ENCODE measurements around the gene EN1. TPM values are rescaled to one million over a fixed set of nuclear protein-coding genes. Genes with fewer than 3 reads are reported as not detected.

EN1 gene
- total and polyA plus RNA-seq, 2 donors (not counting 1 experiment from before 2014, with no cell fraction given): not detected

- Histone ChIP-seq H3K4me1 (ENCODE audit: control insufficient read depth, extremely low read depth, insufficient read depth, low read length) (no peaks in the 10 kb centered on the region), H3K27ac (ENCODE audit: insufficient read depth, low read length) (no peak overlapping the region), H4K20me1 (ENCODE audit: control insufficient read depth, extremely low read depth, insufficient read depth, low read length) (no peaks in the 10 kb centered on the region), H3K9me3 (ENCODE audit: control insufficient read depth, insufficient read depth, low read depth, low read length) (no peaks in the 10 kb centered on the region), H3K27me3 (ENCODE audit: control insufficient read depth, insufficient read depth, low read length) (peaks cover 29% of the 10 kb centered on the region), H3K36me3 (ENCODE audit: control insufficient read depth, insufficient read depth, low read length) (no peaks in the 10 kb centered on the region), H3K4me3 (replicated peaks in 1 of 4; ENCODE audit: control extremely low read depth in 1 of 4, insufficient read depth in 1 of 4, low read depth in 3 of 4, low read length in 4 of 4) (no peak overlapping the region), H2AFZ (ENCODE audit: low read length) (no peak overlapping the region), H3K9ac (ENCODE audit: insufficient read depth, low read length) (no peak overlapping the region), H3K79me2 (ENCODE audit: control insufficient read depth, insufficient read depth, low read length) (no peaks in the 10 kb centered on the region), H3K4me2 (ENCODE audit: extremely low read depth, insufficient read depth, low read length) (no peak overlapping the region)
- no peak for TF ChIP-seq CTCF (conservative IDR thresholded peaks at IDR 0.05 in 1 of 2, IDR thresholded peaks at IDR 0.05 in 1 of 2; ENCODE audit: low read depth in 1 of 2, low read length in 2 of 2)
- no peak for TF ChIP-seq EZH2 (IDR thresholded peaks at IDR 0.05; ENCODE audit: low read length, missing control alignments)
- no peak for DNase-seq (ENCODE audit: low read depth in 2 of 2)
These were observed 17.3 kb downstream of the EN1 start for GRCh38 chr2:118830118-118830517.

GRCh38 chr2:118826093-118826492 is 21.4 kb downstream of the EN1 start:
- TF ChIP-seq EZH2 (IDR thresholded peaks at IDR 0.05; ENCODE audit: low read length, missing control alignments): no peak
- no peak for TF ChIP-seq CTCF (conservative IDR thresholded peaks at IDR 0.05 in 1 of 2, IDR thresholded peaks at IDR 0.05 in 1 of 2; ENCODE audit: low read depth in 1 of 2, low read length in 2 of 2)
- Histone ChIP-seq H4K20me1 (ENCODE audit: control insufficient read depth, extremely low read depth, insufficient read depth, low read length) (no peaks in the 10 kb centered on the region), H3K9me3 (ENCODE audit: control insufficient read depth, insufficient read depth, low read depth, low read length) (no peaks in the 10 kb centered on the region), H3K4me3 (replicated peaks in 1 of 4; ENCODE audit: control extremely low read depth in 1 of 4, insufficient read depth in 1 of 4, low read depth in 3 of 4, low read length in 4 of 4) (no peak overlapping the region), H3K27ac (ENCODE audit: insufficient read depth, low read length) (no peak overlapping the region), H3K4me1 (ENCODE audit: control insufficient read depth, extremely low read depth, insufficient read depth, low read length) (no peaks in the 10 kb centered on the region), H3K79me2 (ENCODE audit: control insufficient read depth, insufficient read depth, low read length) (no peaks in the 10 kb centered on the region), H3K27me3 (ENCODE audit: control insufficient read depth, insufficient read depth, low read length) (peaks cover 5% of the 10 kb centered on the region), H3K36me3 (ENCODE audit: control insufficient read depth, insufficient read depth, low read length) (no peaks in the 10 kb centered on the region), H2AFZ (ENCODE audit: low read length) (no peak overlapping the region), H3K4me2 (ENCODE audit: extremely low read depth, insufficient read depth, low read length) (no peak overlapping the region), H3K9ac (ENCODE audit: insufficient read depth, low read length) (no peak overlapping the region)
- DNase-seq (ENCODE audit: low read depth in 2 of 2): no peak

- DNase-seq (ENCODE audit: low read depth in 2 of 2): no peak
- TF ChIP-seq CTCF (conservative IDR thresholded peaks at IDR 0.05 in 1 of 2, IDR thresholded peaks at IDR 0.05 in 1 of 2; ENCODE audit: low read depth in 1 of 2, low read length in 2 of 2): no peak
- no peak for TF ChIP-seq EZH2 (IDR thresholded peaks at IDR 0.05; ENCODE audit: low read length, missing control alignments)
- Histone ChIP-seq H3K79me2 (ENCODE audit: control insufficient read depth, insufficient read depth, low read length) (no peaks in the 10 kb centered on the region), H3K27ac (ENCODE audit: insufficient read depth, low read length) (no peak overlapping the region), H3K36me3 (ENCODE audit: control insufficient read depth, insufficient read depth, low read length) (no peaks in the 10 kb centered on the region), H3K4me2 (ENCODE audit: extremely low read depth, insufficient read depth, low read length) (no peak overlapping the region), H3K27me3 (ENCODE audit: control insufficient read depth, insufficient read depth, low read length) (peaks cover 2% of the 10 kb centered on the region), H3K9me3 (ENCODE audit: control insufficient read depth, insufficient read depth, low read depth, low read length) (no peaks in the 10 kb centered on the region), H2AFZ (ENCODE audit: low read length) (no peak overlapping the region), H3K4me3 (replicated peaks in 1 of 4; ENCODE audit: control extremely low read depth in 1 of 4, insufficient read depth in 1 of 4, low read depth in 3 of 4, low read length in 4 of 4) (no peak overlapping the region), H3K4me1 (ENCODE audit: control insufficient read depth, extremely low read depth, insufficient read depth, low read length) (no peaks in the 10 kb centered on the region), H3K9ac (ENCODE audit: insufficient read depth, low read length) (no peak overlapping the region), H4K20me1 (ENCODE audit: control insufficient read depth, extremely low read depth, insufficient read depth, low read length) (no peaks in the 10 kb centered on the region)
These were observed 23.8 kb downstream of the EN1 start for GRCh38 chr2:118823633-118824032.

Measured in fibroblast of lung (primary cell).